Keratinocyte (primary cell): ENCODE results near the gene RPP21.

Source experiments
- CTCF ChIP-seq, 3 experiments: IDR thresholded peaks in 1 of 3; conservative IDR thresholded peaks in 1 of 3; optimal IDR thresholded peaks in 1 of 3; 2 replicates in 2 of 3; 3 replicates in 1 of 3; pipeline versions ENCODE3 to v1.5.1; 2011; ENCODE audit warnings: low read length in 3 of 3, mild to moderate bottlenecking in 3 of 3, moderate library complexity in 2 of 3, control low read depth in 1 of 3, inconsistent platforms in 1 of 3; ENCODE audit not compliant: insufficient read depth in 2 of 3; ENCODE audit errors: extremely low read depth in 1 of 3
- EZH2 ChIP-seq: IDR thresholded peaks from one replicate; pipeline ENCODE4 v1.6.1; 2012; ENCODE audit warnings: inconsistent platforms, mild to moderate bottlenecking, low read length, moderate library complexity

- no peak for TF ChIP-seq CTCF (optimal IDR thresholded peaks at IDR 0.05 in 1 of 3, IDR thresholded peaks at IDR 0.05 in 1 of 3, conservative IDR thresholded peaks at IDR 0.05 in 1 of 3; ENCODE audit: extremely low read depth in 1 of 3, insufficient read depth in 2 of 3, low read length in 3 of 3)
- no peak for TF ChIP-seq EZH2
These were observed 896 bp downstream of the RPP21 start for GRCh38 chr6:30345852-30346251.
